HCT116 (cell line): Measurements from ENCODE around the gene KRT77. TPM values are rescaled to one million over a fixed set of nuclear protein-coding genes. Genes with fewer than 3 reads are reported as not detected.

Experiments
- ATAC-seq: fragments of 200-7000 bp; cut with Tn5 transposase; 2 replicates; pipeline ENCODE4 v1.9.1; 2020; ENCODE audit warnings: mild to moderate bottlenecking, moderate library complexity
- BruUV-seq: library from RNA; stranded (reverse); fragments of 400-500 nt; replicated peaks from 2 replicates; lab custom pipeline; 2021; lab: Mats Ljungman, UMichigan
- CTCF ChIA-PET: fragments of 300-600 bp; sonication (Branson Sonifier 250); formaldehyde crosslinking; loops from one replicate; lab custom pipeline; 2021; ENCODE audit warnings: antibody characterized with exemption; lab: Charles Lee
- POLR2A ChIA-PET: fragments of 300-600, 350-600 bp; sonication (Branson Sonifier 250); formaldehyde crosslinking; loops from one replicate; lab custom pipeline; 2021; ENCODE audit warnings: antibody characterized with exemption; lab: Charles Lee
- RAD21 ChIA-PET, 2 experiments: fragments of 300-600 bp; sonication (Branson Sonifier 250); formaldehyde crosslinking; loops; one replicate each; lab custom pipeline; 2023; ENCODE audit warnings: low total read pairs in 2 of 2; ENCODE audit not compliant: uncharacterized antibody in 2 of 2, unreplicated experiment in 2 of 2, low non-redundant PET in 1 of 2; lab: Charles Lee
- DNase-seq: peaks from one replicate; pipeline ENCODE4 v3.0.0-alpha.2; 2010; ENCODE audit warnings: low read depth, low spot score
- H2AFZ ChIP-seq: fragments of 200-600 bp; shearing (Covaris generic), sonication (generic); 2 replicates; pipeline ENCODE4 v1.6.1; 2017; ENCODE audit warnings: low read depth, mixed run types, mixed read lengths, antibody characterized with exemption, low read length; ENCODE audit not compliant: poor library complexity, severe bottlenecking
- H3K27ac ChIP-seq: 2 replicates; pipeline ENCODE4 v1.5.1; 2012; ENCODE audit warnings: low read depth, low read length
- H3K27me3 ChIP-seq: fragments of 200-600 bp; sonication (generic); 2 replicates; pipeline ENCODE4 v1.6.1; 2016; ENCODE audit warnings: mixed run types, low read length, mixed read lengths; ENCODE audit not compliant: insufficient read depth
- H3K36me3 ChIP-seq, 2 experiments: fragments of 200-500 bp in 1 of 2; fragments of 200-600 bp in 1 of 2; sonication (Bioruptor generic) in 1 of 2; sonication (generic) in 1 of 2; 2 replicates each; pipeline versions ENCODE4 v1.5.1 to v1.6.1; 2014 to 2016; ENCODE audit warnings: low read length in 2 of 2, inconsistent platforms in 1 of 2, mixed read lengths in 1 of 2, mixed run types in 1 of 2; ENCODE audit not compliant: insufficient read depth in 2 of 2, control insufficient read depth in 1 of 2
- H3K4me1 ChIP-seq, 2 experiments: fragments of 200-600 bp in 1 of 2; sonication (generic) in 1 of 2; 2 replicates each; pipeline versions ENCODE4 v1.5.1 to v1.6.1; 2012 to 2017; ENCODE audit warnings: low read length in 2 of 2, inconsistent platforms in 1 of 2, mild to moderate bottlenecking in 1 of 2, mixed read lengths in 1 of 2, mixed run types in 1 of 2, moderate library complexity in 1 of 2; ENCODE audit not compliant: insufficient read depth in 2 of 2, control insufficient read depth in 1 of 2
- H3K4me2 ChIP-seq: fragments of 200-600 bp; sonication (generic); 2 replicates; pipeline ENCODE4 v1.6.1; 2017; ENCODE audit warnings: mixed run types, low read length, mixed read lengths
- H3K4me3 ChIP-seq, 2 experiments: fragments of 200-600 bp in 1 of 2; sonication (generic) in 1 of 2; replicated peaks in 1 of 2; 2 replicates each; pipeline ENCODE4 v1.5.1; 2011 to 2016; ENCODE audit warnings: low read length in 2 of 2, control low read depth in 1 of 2, low read depth in 1 of 2, mild to moderate bottlenecking in 1 of 2, mixed read lengths in 1 of 2, mixed run types in 1 of 2
- H3K79me2 ChIP-seq: fragments of 200-600 bp; sonication (generic); 2 replicates; pipeline ENCODE4 v1.6.1; 2017; ENCODE audit warnings: mild to moderate bottlenecking, mixed run types, low read length, moderate library complexity, mixed read lengths; ENCODE audit not compliant: insufficient read depth
- H3K9ac ChIP-seq: fragments of 200-600 bp; sonication (generic); 2 replicates; pipeline ENCODE4 v1.6.1; 2016; ENCODE audit warnings: low read length, mixed read lengths
- H3K9me2 ChIP-seq: fragments of 200-600 bp; sonication (generic), shearing (Covaris generic); 2 replicates; pipeline ENCODE4 v1.6.1; 2017; ENCODE audit warnings: mixed run types, mild to moderate bottlenecking, moderate library complexity; ENCODE audit not compliant: insufficient read depth
- H3K9me3 ChIP-seq, 2 experiments: fragments of 200-500 bp in 1 of 2; fragments of 200-600 bp in 1 of 2; sonication (Bioruptor generic) in 1 of 2; sonication (generic) in 1 of 2; 2 replicates each; pipeline ENCODE4 v1.6.1; 2014 to 2017; ENCODE audit warnings: low read length in 2 of 2, mixed read lengths in 2 of 2, inconsistent platforms in 1 of 2, low read depth in 1 of 2, mild to moderate bottlenecking in 1 of 2, mixed run types in 1 of 2, moderate library complexity in 1 of 2; ENCODE audit not compliant: control insufficient read depth in 1 of 2, insufficient read depth in 1 of 2
- H4K20me1 ChIP-seq: fragments of 200-600 bp; sonication (generic), shearing (Covaris generic); 2 replicates; pipeline ENCODE4 v1.6.1; 2017; ENCODE audit warnings: mixed run types, mild to moderate bottlenecking, moderate library complexity; ENCODE audit not compliant: insufficient read depth
- CEBPB ChIP-seq: IDR thresholded peaks from 2 replicates; pipeline ENCODE4 v1.6.1; 2012; ENCODE audit warnings: low read depth
- EZH2phosphoT487 ChIP-seq: fragments of 200-600 bp; IDR thresholded peaks from 2 replicates; pipeline ENCODE4 v1.6.1; 2018; ENCODE audit warnings: antibody characterized with exemption, borderline replicate concordance
- JUND ChIP-seq: IDR thresholded peaks from 2 replicates; pipeline ENCODE4 v1.6.1; 2012
- POLR2A ChIP-seq: IDR thresholded peaks from 2 replicates; pipeline ENCODE4 v1.7.0; 2011; ENCODE audit warnings: borderline replicate concordance; ENCODE audit not compliant: insufficient read depth, insufficient read length; ENCODE audit errors: extremely low read depth
- POLR2AphosphoS5 ChIP-seq: IDR thresholded peaks from 2 replicates; pipeline ENCODE4 v1.6.1; 2011; ENCODE audit warnings: mild to moderate bottlenecking, low read depth, low read length, moderate library complexity
- TCF7L2 ChIP-seq: IDR thresholded peaks from 2 replicates; pipeline ENCODE4 v1.7.0; 2011; ENCODE audit warnings: borderline replicate concordance, inconsistent platforms; ENCODE audit not compliant: insufficient read depth, insufficient read length; ENCODE audit errors: extremely low read depth
- intact Hi-C: fragments of 100-400 bp; cut with micrococcal nuclease; formaldehyde crosslinking; loops from 2 replicates; pipeline ENCODE4 v1.10.0; 2022
- total RNA-seq: library from RNA; stranded (reverse); gene quantifications from one replicate; pipeline ENCODE4 v1.2.1, GENCODE V29; 2021; ENCODE audit not compliant: unreplicated experiment
- TF ChIP-seq, protein P1 (sequence below): IDR thresholded peaks from 2 replicates; pipeline ENCODE4 v1.6.1; 2011; ENCODE audit warnings: mild to moderate bottlenecking, low read length, moderate library complexity; ENCODE audit not compliant: insufficient replicate concordance; ENCODE audit errors: extremely low read depth
- TF ChIP-seq, protein P2 (sequence below): IDR thresholded peaks from 2 replicates; pipeline ENCODE4 v1.6.1; 2012

The KRT77 gene
- total RNA-seq, 1 experiment from 2014 or later = not detected

DNA sequence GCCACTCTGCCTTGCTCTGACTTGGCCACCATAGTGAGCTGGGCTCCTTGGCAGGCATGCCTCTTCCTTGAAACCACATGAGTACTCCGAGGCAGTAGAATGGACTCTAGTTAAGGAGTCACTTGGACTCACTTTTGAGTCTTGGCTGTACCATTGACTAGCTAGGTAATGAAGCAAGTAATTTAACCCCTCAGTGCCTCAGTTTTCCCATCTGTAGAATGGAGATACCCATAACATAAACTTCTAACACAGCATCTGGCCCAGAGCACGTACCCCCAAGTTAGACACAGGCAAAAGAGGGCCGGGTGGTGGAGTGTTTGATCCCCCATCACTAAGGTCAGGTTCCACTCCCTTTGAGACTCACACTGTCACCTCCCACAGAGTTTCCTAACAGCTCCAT lies 8.3 kb downstream of the KRT77 start:
- ATAC-seq (no peak), DNase-seq (no peak)
- POLR2A ChIA-PET = no interaction called here
- Histone ChIP-seq H3K4me3 (no peak overlapping the region), H3K27me3 (peaks cover 7% of the 10 kb centered on the region; the same call in 1 of the 2 replicates), H3K27ac (no peak overlapping the region), H3K9ac (no peak overlapping the region), H2AFZ (no peak overlapping the region), H3K36me3 (no peaks in the 10 kb centered on the region), H4K20me1 (no peaks in the 10 kb centered on the region), H3K4me1 (no peaks in the 10 kb centered on the region), H3K79me2 (no peaks in the 10 kb centered on the region), H3K9me2 (no peaks in the 10 kb centered on the region), H3K4me2 (no peak overlapping the region), H3K9me3 (no peaks in the 10 kb centered on the region)
- RAD21 ChIA-PET = no interaction called here
- intact Hi-C loops = no loop called here
- CTCF ChIA-PET = no interaction called here
- TF ChIP-seq TCF7L2 (no peak), JUND (no peak), POLR2A (no peak), POLR2AphosphoS5 (no peak), EZH2phosphoT487 (no peak), CEBPB (no peak)
- TF ChIP-seq, protein P1, sequence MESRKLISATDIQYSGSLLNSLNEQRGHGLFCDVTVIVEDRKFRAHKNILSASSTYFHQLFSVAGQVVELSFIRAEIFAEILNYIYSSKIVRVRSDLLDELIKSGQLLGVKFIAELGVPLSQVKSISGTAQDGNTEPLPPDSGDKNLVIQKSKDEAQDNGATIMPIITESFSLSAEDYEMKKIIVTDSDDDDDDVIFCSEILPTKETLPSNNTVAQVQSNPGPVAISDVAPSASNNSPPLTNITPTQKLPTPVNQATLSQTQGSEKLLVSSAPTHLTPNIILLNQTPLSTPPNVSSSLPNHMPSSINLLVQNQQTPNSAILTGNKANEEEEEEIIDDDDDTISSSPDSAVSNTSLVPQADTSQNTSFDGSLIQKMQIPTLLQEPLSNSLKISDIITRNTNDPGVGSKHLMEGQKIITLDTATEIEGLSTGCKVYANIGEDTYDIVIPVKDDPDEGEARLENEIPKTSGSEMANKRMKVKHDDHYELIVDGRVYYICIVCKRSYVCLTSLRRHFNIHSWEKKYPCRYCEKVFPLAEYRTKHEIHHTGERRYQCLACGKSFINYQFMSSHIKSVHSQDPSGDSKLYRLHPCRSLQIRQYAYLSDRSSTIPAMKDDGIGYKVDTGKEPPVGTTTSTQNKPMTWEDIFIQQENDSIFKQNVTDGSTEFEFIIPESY = no peak
- TF ChIP-seq, protein P2, sequence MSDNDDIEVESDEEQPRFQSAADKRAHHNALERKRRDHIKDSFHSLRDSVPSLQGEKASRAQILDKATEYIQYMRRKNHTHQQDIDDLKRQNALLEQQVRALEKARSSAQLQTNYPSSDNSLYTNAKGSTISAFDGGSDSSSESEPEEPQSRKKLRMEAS = no peak
- no TSS peak for BruUV-seq
